K562 (cell line): ENCODE data around the gene CCDC15. TPM values are rescaled to one million over a fixed set of nuclear protein-coding genes. Genes with fewer than 3 reads are reported as not detected.

Experiments
- ATAC-seq: fragments of 200-7000 bp; cut with Tn5 transposase; 3 replicates; pipeline ENCODE4 v1.9.1; 2020; ENCODE audit warnings: moderate library complexity
- BruUV-seq: library from RNA; stranded (reverse); fragments of 400-500 nt; replicated peaks from 2 replicates; lab custom pipeline; 2021; lab: Mats Ljungman, UMichigan
- CTCF ChIA-PET: fragments of 300-600 bp; formaldehyde crosslinking; extraction: SDS; loops from one replicate; lab custom pipeline; 2021; ENCODE audit warnings: low intra/inter-chr PET ratio; lab: Yijun Ruan, JAX
- POLR2A ChIA-PET: fragments of 300-600, 350-650 bp; sonication (Branson Sonifier 250); formaldehyde crosslinking; extraction: SDS; loops from one replicate; lab custom pipeline; 2021; ENCODE audit warnings: antibody characterized with exemption, inconsistent platforms; lab: Yijun Ruan, JAX
- DNase-seq, 4 experiments: peaks; one replicate each; pipeline versions ENCODE4 v3.0.0 to v3.0.0-alpha.2; 2011 to 2018; ENCODE audit warnings: low spot score in 3 of 4, mixed read lengths in 3 of 4; ENCODE audit errors: extremely low read depth in 1 of 4
- FAIRE-seq: peaks from 2 replicates; lab custom pipeline; 2011; peaks lifted over from hg19 to GRCh38; lab: Jason Lieb, UNC
- H2AFZ ChIP-seq: 2 replicates; pipeline ENCODE4 v1.6.0; 2011; ENCODE audit warnings: low read depth, low read length, control low read depth, inconsistent platforms
- H3K27ac ChIP-seq: fragments of 200-600 bp; 3 replicates; pipeline ENCODE4 v1.8.0; 2011; ENCODE audit warnings: low read depth, mild to moderate bottlenecking, control low read depth, inconsistent platforms, low read length, moderate library complexity, mixed read lengths; ENCODE audit errors: extremely low read depth
- H3K27me3 ChIP-seq, 2 experiments: fragments of 300-600 bp in 1 of 2; 2 replicates in 1 of 2; 3 replicates in 1 of 2; pipeline versions ENCODE4 v1.6.0 to v1.8.0; 2011; ENCODE audit warnings: inconsistent platforms in 2 of 2, low read length in 2 of 2, mild to moderate bottlenecking in 1 of 2, mixed read lengths in 1 of 2, moderate library complexity in 1 of 2; ENCODE audit not compliant: control insufficient read depth in 2 of 2, insufficient read depth in 2 of 2
- H3K36me3 ChIP-seq: fragments of 300-600 bp; 3 replicates; pipeline ENCODE4 v1.8.0; 2011; ENCODE audit warnings: mild to moderate bottlenecking, low read length, inconsistent platforms; ENCODE audit not compliant: control insufficient read depth, insufficient read depth
- H3K4me1 ChIP-seq, 2 experiments: fragments of 200-600 bp in 1 of 2; replicated peaks in 1 of 2; 2 replicates in 1 of 2; 3 replicates in 1 of 2; pipeline versions ENCODE4 v1.5.1 to v1.8.0; 2011; ENCODE audit warnings: inconsistent platforms in 2 of 2, low read length in 2 of 2, mild to moderate bottlenecking in 1 of 2, mixed read lengths in 1 of 2, moderate library complexity in 1 of 2; ENCODE audit not compliant: control insufficient read depth in 2 of 2, insufficient read depth in 2 of 2
- H3K4me2 ChIP-seq: 2 replicates; pipeline ENCODE4 v1.6.1; 2011; ENCODE audit warnings: low read length, control low read depth, inconsistent platforms, mixed read lengths; ENCODE audit not compliant: insufficient read depth
- H3K4me3 ChIP-seq: fragments of 200-600 bp; sonication (generic), shearing (Covaris generic); 2 replicates; pipeline ENCODE4 v1.5.1; 2016; ENCODE audit warnings: control low read depth, inconsistent platforms
- H3K79me2 ChIP-seq: fragments of 200-600 bp; 3 replicates; pipeline ENCODE4 v1.8.0; 2011; ENCODE audit warnings: low read length, inconsistent platforms; ENCODE audit not compliant: control insufficient read depth, insufficient read depth
- H3K9ac ChIP-seq, 2 experiments: 2 replicates each; pipeline versions ENCODE4 v1.6.0 to v1.6.1; 2011; ENCODE audit warnings: low read depth in 2 of 2, low read length in 2 of 2, control low read depth in 1 of 2, inconsistent platforms in 1 of 2, mild to moderate bottlenecking in 1 of 2, mixed read lengths in 1 of 2; ENCODE audit not compliant: insufficient read depth in 1 of 2
- H3K9me1 ChIP-seq: one replicate; pipeline ENCODE4 v1.6.0; 2011; ENCODE audit warnings: inconsistent platforms, mild to moderate bottlenecking, low read length, moderate library complexity; ENCODE audit not compliant: control insufficient read depth, insufficient read depth
- H3K9me3 ChIP-seq: replicated peaks from 2 replicates; pipeline ENCODE4 v1.5.1; 2011; ENCODE audit warnings: low read depth, low read length, inconsistent platforms; ENCODE audit not compliant: control insufficient read depth, insufficient read depth
- H4K20me1 ChIP-seq: replicated peaks from 2 replicates; pipeline ENCODE4 v1.6.1; 2011; ENCODE audit warnings: low read length, inconsistent platforms, mixed read lengths; ENCODE audit not compliant: control insufficient read depth, insufficient read depth
- AFF4 ChIP-seq: sonication (generic); formaldehyde crosslinking; IDR thresholded peaks from 2 replicates; pipeline ENCODE4 v1.8.0; 2023; ENCODE audit warnings: mild to moderate bottlenecking, missing genetic modification reagents
- GTF2A2 ChIP-seq: IDR thresholded peaks from 2 replicates; pipeline ENCODE4 v1.6.1; 2016; ENCODE audit warnings: mild to moderate bottlenecking, missing genetic modification characterization, missing compliant biosample characterization
- KHSRP ChIP-seq: fragments of 450-650 bp; IDR thresholded peaks from 2 replicates; pipeline ENCODE4 v1.6.1; 2017
- SIRT6 ChIP-seq: IDR thresholded peaks from one replicate; pipeline ENCODE4 v1.6.1; 2012; ENCODE audit warnings: low read depth, mild to moderate bottlenecking, control low read depth, inconsistent platforms, low read length, moderate library complexity
- ZFP91 ChIP-seq: sonication (generic); formaldehyde crosslinking; IDR thresholded peaks from 2 replicates; pipeline ENCODE4 v1.8.0; 2022; ENCODE audit warnings: mild to moderate bottlenecking, missing genetic modification reagents
- ZKSCAN1 ChIP-seq: fragments of 150-350 bp; IDR thresholded peaks from 2 replicates; pipeline ENCODE4 v1.6.1; 2016; ENCODE audit warnings: low read depth, low read length
- WGBS: fragments of 100-300 bp; shearing (Covaris generic); methylation state at CpG from one replicate; pipeline ENCODE4 v1.1.6; 2016; ENCODE audit warnings: low coverage, mixed read lengths; ENCODE audit not compliant: insufficient coverage; ENCODE audit errors: missing lambda C conversion rate; 5-methylcytosine and 5-hydroxymethylcytosine counted together
- in situ Hi-C: fragments of 300-500 bp; cut with MboI; formaldehyde crosslinking; loops from 4 replicates; pipeline ENCODE4 v1.15.0; 2018; ENCODE audit warnings: inconsistent platforms, mixed read lengths
- intact Hi-C: fragments of 100-400 bp; cut with micrococcal nuclease; formaldehyde crosslinking; loops from 2 replicates; pipeline ENCODE4 v1.14.2; 2022
- polyA plus RNA-seq, 8 experiments: library from polyadenylated mRNA; depleted of rRNA in 4 of 8; stranded (reverse) in 5 of 8; unstranded in 3 of 8; fragments of >200 nt; fragmentation: Nextera tagmentation in 2 of 8; fragmentation: Illumina TruSeq in 1 of 8; extraction: Ambion mirVana in 2 of 8; extraction: Trizol in 1 of 8; gene quantifications; 2 replicates each; pipeline versions ENCODE4 v1.2.1 to v1.2.3, GENCODE V29; 2011 to 2014; ENCODE audit warnings: inconsistent platforms in 1 of 8, missing spikeins in 1 of 8
- total RNA-seq, 7 experiments: library from RNA; depleted of rRNA in 6 of 7; stranded (reverse); fragments of >200 nt in 6 of 7; fragmentation: Illumina TruSeq in 2 of 7; extraction: Trizol in 2 of 7; gene quantifications; 2 replicates each; pipeline versions ENCODE4 v1.2.1 to v1.2.3, GENCODE V29; 2011 to 2021; ENCODE audit warnings: low replicate concordance in 1 of 7

The CCDC15 gene
- total and polyA plus RNA-seq, 9 of the 15 experiments (the other 6 are each of a cell fraction or from before 2014, with no cell fraction given) = 1.9 to 9.2 (median 3.9) TPM

GRCh38 chr11:124937336-124937935 is 16.6 kb upstream of the CCDC15 start (continued):
- TF ChIP-seq AFF4 (CRISPR knock-in tag) = no peak
- TF ChIP-seq KHSRP = no peak
- TF ChIP-seq SIRT6 = no peak
- no peak for TF ChIP-seq GTF2A2 (tag)

GRCh38 chr11:124938206-124938765 is 15.7 kb upstream of the CCDC15 start:
- H3K4me2 ChIP-seq = no peak overlapping the region
- no peak overlapping the region for H3K9ac ChIP-seq
- no peak for DNase-seq
- H3K79me2 ChIP-seq = no peaks in the 10 kb centered on the region
- no peaks in the 10 kb centered on the region for H4K20me1 ChIP-seq
- ATAC-seq = no peak
- POLR2A ChIA-PET = no interaction called here
- no peaks in the 10 kb centered on the region for H3K9me3 ChIP-seq
- intact Hi-C loops = no loop called here
- no TSS peak for BruUV-seq
- in situ Hi-C loops = no loop called here
- H3K9me1 ChIP-seq = no peaks in the 10 kb centered on the region
- H3K4me1 ChIP-seq = no peaks in the 10 kb centered on the region
- TF ChIP-seq ZKSCAN1 (0 out of 2 replicates have a peak, but pooled peaks have one; percentile 41), ZFP91 (CRISPR knock-in tag) (no peak)
- TF ChIP-seq, all 486 proteins: peak for 1
- Histone ChIP-seq H3K27ac (no peak overlapping the region), H3K36me3 (no peaks in the 10 kb centered on the region), H3K4me3 (no peak overlapping the region), H3K27me3 (peaks cover 24 to 35% of the 10 kb centered on the region in 2 experiments; a peak in 4 of 5 replicates), H2AFZ (no peak overlapping the region)
- WGBS = 0% methylated on average over 5 of the region's 6 CpGs
- CTCF ChIA-PET = no interaction called here
- no peak for FAIRE-seq
